Activated CD8-positive, alpha-beta memory T cell treated with anti-CD3 and anti-CD28 coated beads, Interleukin-2, amount 50 U/mL, for 24 hours (primary cell): ENCODE data around the gene NHEJ1.
A peak's percentile ranks its signal among the peaks of the same experiment; 100 is the strongest.

Source experiments
- DNase-seq: peaks from one replicate; pipeline ENCODE4 v3.0.0-alpha.2; 2020; ENCODE audit errors: extremely low read depth

Gene NHEJ1

DNA sequence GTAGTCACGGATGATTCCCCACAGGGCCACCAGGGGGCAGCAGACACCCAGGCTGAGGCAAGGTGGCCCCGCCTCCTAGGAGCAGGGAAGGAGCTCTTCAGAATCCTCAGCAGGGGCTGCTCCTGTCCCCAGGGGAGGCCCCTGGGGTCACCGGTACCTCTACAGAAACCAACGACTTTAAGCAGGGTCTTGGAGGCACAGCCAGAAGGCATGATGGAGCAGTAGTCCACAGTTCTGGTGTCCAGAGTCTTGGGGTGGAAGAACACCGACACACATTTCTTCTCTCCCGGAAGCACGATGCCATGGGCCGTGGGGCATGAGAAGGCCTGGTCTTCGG lies 130.8 kb downstream of the NHEJ1 start:
- peak; percentile 42 for DNase-seq

DNA sequence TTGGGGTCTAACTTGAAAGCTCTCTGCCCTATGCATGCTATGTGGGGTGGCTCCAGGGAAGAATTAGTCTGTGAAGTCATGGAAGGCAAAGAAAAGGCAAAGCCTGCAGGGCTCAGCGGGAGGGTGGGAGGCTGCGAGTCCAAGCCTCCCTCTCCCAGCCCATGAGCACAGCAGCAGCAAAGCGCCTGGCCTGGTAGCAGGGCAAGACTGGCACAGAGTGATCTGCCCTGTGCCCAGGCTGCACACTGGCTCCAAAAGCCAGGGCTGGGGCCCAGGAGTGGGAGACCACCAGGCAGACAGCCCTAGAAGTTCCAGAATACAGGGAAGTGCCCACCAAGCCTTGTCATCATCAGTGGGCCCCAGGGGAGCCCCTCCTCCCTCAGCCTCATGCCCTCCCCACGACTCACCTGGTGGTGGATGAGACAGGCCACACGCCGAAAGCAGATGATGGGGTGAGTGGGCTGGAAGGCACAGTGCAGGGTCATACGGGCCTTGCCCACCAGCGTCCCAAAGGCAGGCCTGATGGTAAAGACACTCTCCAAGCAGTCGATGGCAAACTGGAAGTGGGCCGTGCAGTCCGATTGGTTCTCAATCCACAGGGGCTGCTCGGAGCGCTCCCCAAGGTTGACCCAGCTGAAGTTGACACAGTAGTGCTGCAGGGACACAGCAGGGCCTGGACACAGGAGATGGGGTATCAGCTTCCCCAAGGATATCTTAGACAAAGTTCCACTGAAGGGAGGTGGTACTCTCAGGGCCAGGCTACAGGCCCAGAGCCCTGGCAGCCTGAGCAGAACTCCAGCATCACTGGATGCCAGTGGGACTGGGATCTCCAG lies 131.4 kb downstream of the NHEJ1 start:
- no peak for DNase-seq

GRCh38 chr2:219028141-219028540 lies 132.5 kb downstream of the NHEJ1 start:
- DNase-seq, result no peak

DNA sequence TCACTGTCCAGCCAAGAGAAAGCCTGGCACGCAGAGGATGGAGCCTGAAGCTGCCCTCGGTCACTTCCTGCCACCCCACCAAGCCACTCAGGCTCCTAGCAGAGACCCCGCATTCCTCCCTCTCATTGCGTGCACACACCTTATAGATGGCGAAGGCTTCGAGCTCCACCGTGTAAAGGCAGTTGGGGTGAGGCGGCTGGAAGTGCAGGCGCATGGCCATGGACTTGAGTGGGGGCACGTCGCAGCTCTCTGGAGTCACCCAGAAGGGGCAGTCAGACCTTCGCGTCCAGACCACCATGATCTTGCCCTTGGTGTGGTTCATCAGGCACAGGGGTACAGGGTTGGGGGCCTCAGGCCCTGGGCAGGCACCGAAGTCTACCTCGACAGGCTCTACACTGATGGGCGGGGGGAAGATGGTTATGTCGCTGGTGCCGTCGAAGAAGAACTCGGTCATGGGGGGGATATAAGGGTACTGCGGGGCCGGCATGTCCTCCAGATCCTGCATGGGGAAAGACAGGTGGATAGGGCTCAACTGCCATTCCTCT lies 133.0 kb downstream of the NHEJ1 start:
- DNase-seq, result no peak

DNA sequence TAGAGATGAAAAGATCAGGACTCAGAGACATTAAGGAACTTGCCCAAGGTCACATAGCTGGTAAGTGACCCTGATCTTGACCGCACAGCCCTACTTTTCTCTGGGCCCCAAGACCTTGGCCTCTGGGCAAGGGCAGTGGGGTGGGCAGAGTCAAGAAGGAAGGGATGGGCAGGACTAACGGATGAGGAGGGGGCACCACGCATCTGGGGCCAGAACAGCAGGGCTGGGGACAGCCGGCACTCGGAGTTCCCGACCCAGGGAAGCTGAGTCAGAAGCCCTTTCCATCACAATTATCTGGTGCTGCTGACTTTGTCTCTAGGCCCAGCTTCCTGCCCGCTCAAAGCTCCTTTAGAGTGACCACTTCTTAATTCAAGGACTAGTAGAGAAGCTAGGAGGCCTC lies 133.7 kb downstream of the NHEJ1 start:
- DNase-seq, result no peak

- DNase-seq, result no peak
These were observed 134.7 kb downstream of the NHEJ1 start for GRCh38 chr2:219025637-219026585.
